Fibroblast of lung (primary cell): ENCODE data around the gene SLC26A2. TPM values are rescaled to one million over a fixed set of nuclear protein-coding genes. Genes with fewer than 3 reads are reported as not detected.
"Not testable (repeated sequence)": the region's sequence is repeated elsewhere in the genome, so short reads cannot be mapped to it uniquely, and the experiment has no call there.

Experiments
- DNase-seq, 2 donors: peaks; one replicate each; pipeline versions ENCODE4 v3.0.0 to v3.0.0-alpha.2; 2010; ENCODE audit warnings: low read depth in 2 of 2
- H2AFZ ChIP-seq: 2 replicates; pipeline ENCODE4 v1.5.1; 2012; ENCODE audit warnings: low read length, control low read depth, inconsistent platforms
- H3K27ac ChIP-seq: 2 replicates; pipeline ENCODE4 v1.5.1; 2011; ENCODE audit warnings: low read length, control low read depth; ENCODE audit not compliant: insufficient read depth
- H3K27me3 ChIP-seq: 2 replicates; pipeline ENCODE4 v1.5.1; 2011; ENCODE audit warnings: mild to moderate bottlenecking, low read length; ENCODE audit not compliant: control insufficient read depth, insufficient read depth
- H3K36me3 ChIP-seq: 2 replicates; pipeline ENCODE4 v1.5.1; 2011; ENCODE audit warnings: low read length; ENCODE audit not compliant: control insufficient read depth, insufficient read depth
- H3K4me1 ChIP-seq: 2 replicates; pipeline ENCODE4 v1.5.1; 2011; ENCODE audit warnings: low read length; ENCODE audit not compliant: control insufficient read depth, insufficient read depth; ENCODE audit errors: extremely low read depth
- H3K4me2 ChIP-seq: 2 replicates; pipeline ENCODE4 v1.5.1; 2011; ENCODE audit warnings: low read length, control low read depth; ENCODE audit not compliant: insufficient read depth; ENCODE audit errors: extremely low read depth
- H3K4me3 ChIP-seq, 4 experiments: fragments of 200-600 bp in 1 of 4; sonication (generic) in 1 of 4; replicated peaks in 1 of 4; 2 replicates each; pipeline ENCODE4 v1.5.1; 2011 to 2016; ENCODE audit warnings: low read length in 4 of 4, low read depth in 3 of 4, mild to moderate bottlenecking in 3 of 4, control low read depth in 2 of 4, inconsistent platforms in 1 of 4, mixed read lengths in 1 of 4; ENCODE audit not compliant: insufficient read depth in 1 of 4; ENCODE audit errors: control extremely low read depth in 1 of 4
- H3K79me2 ChIP-seq: 2 replicates; pipeline ENCODE4 v1.5.1; 2012; ENCODE audit warnings: mild to moderate bottlenecking, low read length, inconsistent platforms; ENCODE audit not compliant: control insufficient read depth, insufficient read depth
- H3K9ac ChIP-seq: 2 replicates; pipeline ENCODE4 v1.5.1; 2011; ENCODE audit warnings: mild to moderate bottlenecking, low read length, control low read depth; ENCODE audit not compliant: insufficient read depth
- H3K9me3 ChIP-seq: 2 replicates; pipeline ENCODE4 v1.5.1; 2012; ENCODE audit warnings: low read depth, low read length; ENCODE audit not compliant: control insufficient read depth, insufficient read depth
- H4K20me1 ChIP-seq: 2 replicates; pipeline ENCODE4 v1.5.1; 2011; ENCODE audit warnings: low read length; ENCODE audit not compliant: control insufficient read depth, insufficient read depth; ENCODE audit errors: extremely low read depth
- EZH2 ChIP-seq: IDR thresholded peaks from 2 replicates; pipeline ENCODE4 v1.5.1; 2012; ENCODE audit warnings: low read length, control low read depth, mild to moderate bottlenecking; ENCODE audit errors: missing control alignments
- polyA plus RNA-seq, 2 donors: library from polyadenylated mRNA; depleted of rRNA in 1 of 2; stranded (reverse) in 1 of 2; unstranded in 1 of 2; fragments of >200 nt; gene quantifications; 2 replicates each; pipeline ENCODE4 v1.2.1, GENCODE V29; 2011 to 2012; ENCODE audit warnings: missing spikeins in 1 of 2
- total RNA-seq: library from RNA; depleted of rRNA; stranded (reverse); fragments of >200 nt; gene quantifications from 2 replicates; pipeline ENCODE4 v1.2.1, GENCODE V29; 2014
- TF ChIP-seq, protein P1 (sequence below), 2 donors: IDR thresholded peaks in 1 of 2; conservative IDR thresholded peaks in 1 of 2; 1 replicate in 1 of 2; 2 replicates in 1 of 2; pipeline ENCODE4 v1.5.1; 2011 to 2012; ENCODE audit warnings: low read length in 2 of 2, control low read depth in 1 of 2, inconsistent platforms in 1 of 2, low read depth in 1 of 2, mild to moderate bottlenecking in 1 of 2

The SLC26A2 gene
- total and polyA plus RNA-seq, 2 donors (not counting 1 experiment from before 2014, with no cell fraction given): 10.3 to 11.6 TPM

DNA sequence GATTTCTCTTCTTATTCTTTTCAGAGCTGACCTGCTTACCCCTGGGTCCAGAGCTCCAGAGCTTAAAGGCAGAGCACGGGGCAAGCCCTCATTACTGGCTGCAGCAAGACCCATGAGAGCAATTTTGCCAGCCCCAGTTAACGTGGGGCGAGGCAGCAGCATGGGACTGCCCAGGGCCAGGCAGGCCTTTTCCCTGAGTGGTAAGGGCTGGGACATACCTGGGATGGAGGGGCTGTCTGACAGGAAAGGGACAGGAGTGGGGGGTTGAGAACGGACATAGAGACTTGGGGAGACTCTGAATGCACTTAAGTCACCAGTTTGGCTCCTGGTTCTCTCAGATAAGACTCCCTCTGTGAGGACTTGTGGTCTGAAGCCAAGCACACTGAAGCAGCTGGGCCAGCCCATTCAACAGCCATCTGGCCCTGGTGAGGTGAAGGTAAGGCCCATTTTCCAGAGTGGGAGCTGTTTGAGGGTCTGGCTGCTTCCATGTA lies 66.2 kb downstream of the SLC26A2 start:
- Histone ChIP-seq H3K9ac (no peak overlapping the region), H2AFZ (no peak overlapping the region), H3K27me3 (no peaks in the 10 kb centered on the region), H3K36me3 (peaks cover 16% of the 10 kb centered on the region), H3K4me3 (no peak overlapping the region), H3K9me3 (no peaks in the 10 kb centered on the region), H3K4me1 (peaks cover 4% of the 10 kb centered on the region), H3K4me2 (no peak overlapping the region), H3K27ac (no peak overlapping the region), H4K20me1 (no peaks in the 10 kb centered on the region), H3K79me2 (no peaks in the 10 kb centered on the region)
- DNase-seq: no peak
- TF ChIP-seq, protein P1, sequence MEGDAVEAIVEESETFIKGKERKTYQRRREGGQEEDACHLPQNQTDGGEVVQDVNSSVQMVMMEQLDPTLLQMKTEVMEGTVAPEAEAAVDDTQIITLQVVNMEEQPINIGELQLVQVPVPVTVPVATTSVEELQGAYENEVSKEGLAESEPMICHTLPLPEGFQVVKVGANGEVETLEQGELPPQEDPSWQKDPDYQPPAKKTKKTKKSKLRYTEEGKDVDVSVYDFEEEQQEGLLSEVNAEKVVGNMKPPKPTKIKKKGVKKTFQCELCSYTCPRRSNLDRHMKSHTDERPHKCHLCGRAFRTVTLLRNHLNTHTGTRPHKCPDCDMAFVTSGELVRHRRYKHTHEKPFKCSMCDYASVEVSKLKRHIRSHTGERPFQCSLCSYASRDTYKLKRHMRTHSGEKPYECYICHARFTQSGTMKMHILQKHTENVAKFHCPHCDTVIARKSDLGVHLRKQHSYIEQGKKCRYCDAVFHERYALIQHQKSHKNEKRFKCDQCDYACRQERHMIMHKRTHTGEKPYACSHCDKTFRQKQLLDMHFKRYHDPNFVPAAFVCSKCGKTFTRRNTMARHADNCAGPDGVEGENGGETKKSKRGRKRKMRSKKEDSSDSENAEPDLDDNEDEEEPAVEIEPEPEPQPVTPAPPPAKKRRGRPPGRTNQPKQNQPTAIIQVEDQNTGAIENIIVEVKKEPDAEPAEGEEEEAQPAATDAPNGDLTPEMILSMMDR (conservative IDR thresholded peaks at IDR 0.05 in 1 of 2, IDR thresholded peaks at IDR 0.05 in 1 of 2; ENCODE audit: low read depth in 1 of 2, low read length in 2 of 2): no peak
- no peak for TF ChIP-seq EZH2

DNA sequence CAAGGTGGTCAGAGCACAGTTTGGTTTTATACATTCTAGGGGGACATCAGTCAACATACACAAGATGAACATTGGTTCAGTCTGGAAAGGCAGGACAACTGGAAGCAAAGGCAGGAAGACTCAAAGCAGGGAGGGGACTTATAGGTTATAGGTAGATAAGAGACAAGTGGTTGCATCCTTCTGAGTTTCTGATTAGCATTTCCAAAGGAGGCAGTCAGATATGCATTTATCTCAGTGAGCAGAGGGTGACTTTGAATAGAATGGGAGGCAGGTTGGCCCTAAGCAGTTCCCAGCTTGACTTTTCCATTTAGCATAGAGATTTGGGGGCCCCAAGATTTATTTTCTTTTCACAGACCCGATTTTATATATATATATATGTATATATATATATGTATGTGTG lies 67.5 kb downstream of the SLC26A2 start:
- H3K4me3 ChIP-seq, H4K20me1 ChIP-seq, H3K27ac ChIP-seq, H3K4me1 ChIP-seq, H3K9me3 ChIP-seq, H2AFZ ChIP-seq, H3K79me2 ChIP-seq, H3K4me2 ChIP-seq, H3K9ac ChIP-seq, H3K27me3 ChIP-seq, DNase-seq: not testable (repeated sequence)
- H3K36me3 ChIP-seq: peaks cover 18% of the 10 kb centered on the region

DNA sequence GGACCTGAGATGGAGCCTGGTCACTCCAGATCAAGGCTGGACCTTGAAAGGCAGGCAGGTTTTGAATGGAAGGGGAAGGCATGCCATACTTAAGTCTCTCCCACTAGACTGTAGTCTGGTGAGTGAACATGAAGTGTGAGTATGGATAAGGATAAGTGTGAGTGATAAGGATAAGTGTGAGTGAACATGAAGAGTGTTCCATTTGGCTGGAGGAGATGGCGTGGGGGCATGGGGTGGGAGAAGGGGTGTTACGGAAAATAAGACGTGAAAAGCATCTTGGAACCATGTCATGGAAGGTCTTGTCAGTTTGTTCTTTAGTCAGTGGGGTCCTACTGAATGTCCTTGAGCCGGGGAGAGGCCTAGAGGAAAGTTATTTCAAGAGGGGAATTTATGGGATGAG lies 72.8 kb downstream of the SLC26A2 start:
- Histone ChIP-seq H3K9ac (no peak overlapping the region), H2AFZ (no peak overlapping the region), H3K79me2 (no peaks in the 10 kb centered on the region), H3K4me3 (no peak overlapping the region), H3K27ac (no peak overlapping the region), H3K9me3 (no peaks in the 10 kb centered on the region), H3K4me2 (no peak overlapping the region), H3K27me3 (no peaks in the 10 kb centered on the region), H4K20me1 (no peaks in the 10 kb centered on the region), H3K4me1 (peaks cover 2% of the 10 kb centered on the region), H3K36me3 (peaks cover 18% of the 10 kb centered on the region)
- DNase-seq: no peak
- no peak for TF ChIP-seq EZH2
- TF ChIP-seq, protein P1 (conservative IDR thresholded peaks at IDR 0.05 in 1 of 2, IDR thresholded peaks at IDR 0.05 in 1 of 2; ENCODE audit: low read depth in 1 of 2, low read length in 2 of 2): no peak
